Stimulated activated CD8-positive, alpha-beta memory T cell treated with anti-CD3 and anti-CD28 coated beads, Interleukin-7, amount 100 ng/mL, for 24 hours (primary cell): Measurements from ENCODE around the gene KLHL18.
"Not testable (repeated sequence)": the region's sequence is repeated elsewhere in the genome, so short reads cannot be mapped to it uniquely, and the experiment has no call there.

ENCODE experiments used
- DNase-seq: peaks from one replicate; pipeline ENCODE4 v3.0.0-alpha.2; 2020; ENCODE audit warnings: low read depth

Gene KLHL18

DNA sequence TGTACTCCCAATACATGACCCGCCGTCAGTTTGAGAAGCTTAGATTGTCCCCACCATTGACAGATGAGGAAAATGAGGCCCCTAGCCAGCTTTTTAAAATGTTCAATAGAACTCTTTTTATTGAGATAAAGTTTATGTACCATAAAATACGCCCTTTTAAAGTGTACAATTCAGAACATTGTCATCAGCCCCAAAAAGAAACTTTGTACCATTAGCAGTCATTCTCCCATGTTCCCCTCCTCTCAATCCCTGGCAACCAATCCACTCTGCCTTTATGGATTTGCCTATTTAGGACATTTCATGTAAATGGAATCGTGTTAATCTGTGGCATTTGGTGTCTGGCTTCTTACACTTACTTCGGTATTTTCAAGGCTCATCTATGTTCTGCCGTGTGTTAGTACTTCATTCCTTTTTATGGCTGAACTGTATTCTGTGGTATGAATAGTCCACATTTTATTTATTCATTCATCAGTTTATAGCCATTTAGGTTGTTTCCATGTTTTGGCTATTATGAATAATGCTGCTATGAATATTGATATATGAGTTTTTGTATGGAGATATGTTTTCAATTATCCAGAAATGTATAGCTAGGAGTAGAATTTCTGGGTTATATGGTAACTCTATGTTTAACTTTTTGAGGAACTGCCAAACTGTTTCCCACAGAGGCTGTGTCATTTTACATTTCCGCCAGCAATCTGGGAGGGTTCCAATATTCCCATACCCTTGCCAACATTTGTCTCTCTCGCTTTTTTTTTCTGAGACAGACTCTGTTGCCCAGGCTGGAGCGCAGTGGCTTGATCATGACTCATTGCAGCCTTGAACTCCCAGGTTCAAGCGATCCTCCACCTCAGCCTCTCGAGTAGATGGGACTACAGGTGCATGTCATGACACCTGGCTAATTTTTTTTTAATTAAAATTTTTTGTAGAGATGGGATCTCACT, 82.7 kb downstream of the KLHL18 start:
- DNase-seq, result no peak

- no peak for DNase-seq
These were observed 84.1 kb downstream of the KLHL18 start for GRCh38 chr3:47366833-47367232.

- no peak for DNase-seq
These were observed 84.9 kb downstream of the KLHL18 start for GRCh38 chr3:47367631-47368030.

DNA sequence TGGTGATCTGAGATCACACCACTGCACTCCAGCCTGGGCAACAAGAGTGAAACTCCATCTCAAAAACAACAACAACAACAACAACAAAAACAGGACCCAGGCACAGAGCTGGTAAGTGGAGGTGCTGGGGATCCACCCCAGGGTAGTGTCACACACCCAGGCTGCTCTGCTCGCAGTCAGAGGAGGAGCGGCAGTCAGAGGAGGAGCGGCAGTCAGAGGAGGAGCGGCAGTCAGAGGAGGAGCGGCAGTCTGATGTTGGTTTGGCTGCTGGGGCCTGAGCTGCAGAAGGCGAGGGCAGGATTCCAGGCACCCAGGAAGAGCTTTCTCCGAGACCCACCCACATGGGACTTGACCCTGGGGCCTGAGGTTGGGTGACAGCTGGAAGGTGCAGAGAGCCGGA, 87.3 kb downstream of the KLHL18 start:
- not testable (repeated sequence) for DNase-seq

DNA sequence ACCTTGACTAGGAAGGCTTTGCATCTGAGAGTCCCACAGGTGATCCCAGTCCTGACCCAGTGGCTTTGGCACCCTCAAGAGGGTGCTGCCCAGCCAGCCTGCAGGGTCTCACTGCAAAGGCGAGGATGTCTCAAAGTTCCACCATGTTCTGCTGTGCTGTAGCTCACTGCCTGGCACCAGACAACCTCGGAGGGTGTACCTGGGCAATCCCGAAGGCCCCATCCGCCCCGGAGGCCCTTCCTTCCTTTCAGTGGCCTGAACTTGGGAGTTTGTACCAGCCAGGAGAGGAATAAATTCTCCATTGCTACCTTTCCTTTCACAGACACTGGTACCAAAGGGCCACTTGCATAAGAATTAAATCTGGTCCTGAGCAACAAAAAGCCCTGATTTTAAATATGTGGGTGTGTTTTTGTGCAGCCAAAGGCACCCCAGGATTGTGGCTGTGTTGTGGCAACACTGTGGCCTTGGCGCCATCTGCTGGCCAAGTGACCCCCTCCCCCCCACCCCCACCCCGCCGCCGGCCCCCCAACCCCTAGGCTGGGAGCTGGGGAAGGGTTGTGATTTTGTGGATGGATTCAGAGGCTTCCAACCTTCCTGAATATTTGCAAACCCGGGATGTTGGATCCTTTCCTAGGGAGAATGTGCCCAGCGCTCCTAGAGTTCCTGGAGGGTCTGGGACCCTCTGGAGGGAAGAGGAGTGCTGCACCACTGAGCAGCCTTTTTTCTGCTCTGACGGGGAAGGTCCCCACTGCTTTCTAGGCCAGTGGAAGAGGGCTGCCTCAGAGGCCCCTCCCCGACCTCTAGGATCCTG, 88.3 kb downstream of the KLHL18 start:
- no peak for DNase-seq

DNA sequence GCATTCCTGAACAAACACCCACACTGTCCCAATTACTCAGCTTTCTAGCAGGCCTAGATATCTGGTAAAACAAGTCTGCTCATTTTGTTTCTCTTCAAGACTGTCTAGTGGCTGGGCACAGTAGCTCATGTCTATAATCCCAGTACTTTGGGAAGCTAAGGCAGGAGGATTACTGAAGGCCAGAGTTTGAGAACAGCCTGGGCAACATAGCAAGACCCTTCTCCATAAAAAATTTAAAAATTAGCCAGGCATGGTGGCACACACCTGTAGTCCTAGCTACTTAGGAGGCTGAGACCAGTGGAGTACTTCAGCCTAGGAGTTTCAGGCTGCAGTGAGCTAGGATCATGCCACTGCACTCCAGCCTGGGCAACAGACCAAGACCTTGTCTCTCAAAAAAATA, 91.8 kb downstream of the KLHL18 start:
- DNase-seq, result no peak

- DNase-seq, result no peak
These were observed 93.6 kb downstream of the KLHL18 start for GRCh38 chr3:47376393-47376792.

- DNase-seq, result no peak
These were observed 94.4 kb downstream of the KLHL18 start for GRCh38 chr3:47377186-47377585.

GRCh38 chr3:47378869-47379268, 96.1 kb downstream of the KLHL18 start:
- DNase-seq, result no peak

DNA sequence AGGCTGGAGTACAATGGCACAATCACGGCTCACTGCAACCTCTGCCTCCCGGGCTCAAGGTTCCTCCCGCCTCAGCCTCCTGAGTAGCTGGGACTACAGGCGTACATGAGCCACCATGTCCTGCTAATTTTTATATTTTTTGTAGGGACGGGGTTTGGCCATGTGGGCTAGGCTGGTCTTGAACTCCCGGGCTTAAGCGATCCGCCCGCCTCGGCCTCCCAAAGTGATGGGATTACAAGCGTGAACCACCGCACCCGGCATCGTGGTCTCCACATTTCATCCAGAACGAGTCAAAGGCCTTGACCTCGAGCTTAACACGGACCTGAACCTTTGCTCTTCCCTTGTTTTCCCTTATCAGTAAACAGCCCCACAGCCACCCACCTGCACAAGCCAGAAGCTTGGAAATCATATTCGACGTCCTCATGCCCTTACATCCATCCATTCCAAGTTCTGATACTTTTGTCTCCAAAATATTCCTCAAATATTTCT, 96.7 kb downstream of the KLHL18 start:
- DNase-seq, result no peak

GRCh38 chr3:47380026-47380600, 97.4 kb downstream of the KLHL18 start:
- no peak for DNase-seq

GRCh38 chr3:47380601-47381316, 98.0 kb downstream of the KLHL18 start, which contains the start of gene PTPN23:
Gene PTPN23, plus strand, starts transcription at chr3:47381021. Its CDS starts 76 bp downstream, at chr3:47381097.
- DNase-seq, result peak; percentile 99

GRCh38 chr3:47381317-47382157, 98.8 kb downstream of the KLHL18 start:
- peak; percentile 59 for DNase-seq

DNA sequence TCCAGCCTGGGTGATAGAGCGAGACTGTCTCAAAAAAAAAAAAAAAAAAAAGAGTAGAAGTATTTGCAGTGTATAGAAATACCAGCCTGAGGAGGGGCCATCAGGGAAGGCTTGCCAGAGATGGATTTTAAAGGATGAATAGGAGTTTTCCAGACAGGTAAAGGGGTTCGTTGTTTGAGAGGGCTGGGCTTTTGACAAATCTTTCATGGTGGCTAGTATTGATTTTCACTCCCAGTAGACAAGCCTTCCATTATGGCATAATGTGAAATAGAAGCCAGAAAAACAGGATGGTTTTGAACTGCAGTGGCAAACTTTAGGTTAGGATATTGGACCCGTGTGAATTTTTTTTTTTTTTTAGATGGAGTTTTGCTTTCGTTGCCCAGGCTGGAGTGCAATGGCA, 101.7 kb downstream of the KLHL18 start:
- DNase-seq, result no peak

DNA sequence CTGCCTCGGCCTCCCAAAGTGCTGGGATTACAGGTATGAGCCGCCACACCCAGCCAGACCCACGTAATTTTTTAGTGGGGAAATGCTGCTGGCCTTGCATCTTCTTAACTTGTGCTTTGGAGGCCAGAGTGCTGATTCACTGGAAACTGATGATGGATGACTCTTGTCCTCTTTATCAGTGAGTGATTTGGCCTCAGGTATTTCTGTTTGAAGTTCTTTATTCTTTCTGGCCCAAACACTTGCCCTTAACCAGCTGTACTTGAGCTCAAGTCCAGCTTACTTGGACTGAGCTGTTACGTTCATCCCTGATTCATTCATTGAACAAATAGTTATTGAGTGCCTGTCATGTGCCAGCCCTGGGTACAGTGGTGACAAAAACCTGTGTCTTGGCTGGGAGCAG, 102.3 kb downstream of the KLHL18 start:
- DNase-seq, result no peak

DNA sequence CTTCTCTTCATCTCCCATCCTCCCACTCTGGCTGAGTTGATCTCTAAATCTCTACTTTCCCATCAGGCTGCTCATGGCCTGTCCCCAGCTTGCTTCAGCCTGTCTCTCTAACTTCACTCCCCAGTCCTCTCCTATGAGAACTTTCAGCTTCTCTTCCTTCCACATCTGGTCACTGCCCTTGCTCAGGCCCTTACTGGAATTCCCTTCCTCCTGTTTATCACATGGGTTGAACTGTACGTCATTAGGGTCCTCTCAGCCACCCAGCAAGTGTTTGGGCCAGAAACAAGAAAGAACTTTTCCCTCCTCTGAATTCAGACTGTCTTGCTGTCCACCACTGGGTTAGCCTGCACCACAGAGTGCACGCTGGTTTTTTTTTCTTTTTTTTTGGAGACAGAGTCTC, 103.1 kb downstream of the KLHL18 start:
- DNase-seq, result no peak

GRCh38 chr3:47392933-47393332, 110.2 kb downstream of the KLHL18 start:
- DNase-seq, result no peak

DNA sequence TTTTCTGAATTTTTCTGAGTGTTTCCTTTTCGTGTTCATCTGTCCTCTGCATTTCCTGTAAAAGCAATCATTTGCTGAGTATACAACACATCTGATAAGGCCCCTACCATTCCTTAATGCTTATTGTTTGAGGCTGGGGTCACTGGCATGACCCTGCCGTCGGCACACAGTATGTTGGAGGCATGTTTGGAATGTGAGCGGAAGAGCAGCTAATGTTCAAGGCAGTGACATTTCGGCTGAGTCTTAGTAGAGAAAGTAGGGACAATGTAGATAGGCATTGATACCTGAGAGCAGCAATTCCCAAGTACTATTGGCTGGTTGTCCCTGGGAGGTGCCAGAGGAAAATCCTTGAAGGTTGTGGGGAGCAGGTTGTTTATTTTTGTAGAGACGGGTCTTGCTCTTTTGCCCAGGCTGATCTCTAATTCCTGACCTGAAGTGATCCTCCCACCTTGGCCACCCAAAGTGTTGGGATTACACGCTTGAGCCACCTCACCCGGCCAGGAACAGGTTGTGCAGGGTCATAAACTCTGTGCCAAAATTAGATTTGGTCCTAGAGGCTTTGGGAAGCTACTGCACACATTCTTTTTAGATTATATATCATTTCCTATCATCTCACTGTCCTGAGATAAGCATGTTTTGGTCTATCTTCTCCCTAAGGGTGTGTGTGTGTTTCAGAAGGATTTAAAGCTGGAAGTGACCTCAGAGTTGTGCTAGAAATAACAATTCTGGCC, 111.6 kb downstream of the KLHL18 start:
- no peak for DNase-seq

DNA sequence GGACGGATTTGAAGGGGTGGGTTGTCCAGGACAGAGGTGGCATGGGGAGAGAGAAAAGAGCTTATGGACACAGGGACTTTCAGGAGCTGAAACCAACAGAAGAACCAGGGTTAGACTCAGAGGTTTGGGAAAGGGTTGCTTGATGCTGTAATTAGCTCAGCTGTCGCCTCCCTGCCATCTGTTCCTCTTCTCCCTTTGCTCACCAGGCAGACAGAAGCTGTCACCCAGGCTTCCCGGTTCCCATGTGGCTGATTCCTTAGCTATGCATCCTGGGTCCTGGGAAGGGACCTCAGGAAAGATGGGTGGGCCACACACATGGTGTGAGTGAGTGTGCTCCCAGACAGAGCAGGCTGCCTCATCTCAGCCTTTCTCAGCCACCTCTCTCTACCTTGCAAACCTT, 112.1 kb downstream of the KLHL18 start:
- no peak for DNase-seq
